Measurements from ENCODE around the gene RHOA.

The RHOA gene

DNA sequence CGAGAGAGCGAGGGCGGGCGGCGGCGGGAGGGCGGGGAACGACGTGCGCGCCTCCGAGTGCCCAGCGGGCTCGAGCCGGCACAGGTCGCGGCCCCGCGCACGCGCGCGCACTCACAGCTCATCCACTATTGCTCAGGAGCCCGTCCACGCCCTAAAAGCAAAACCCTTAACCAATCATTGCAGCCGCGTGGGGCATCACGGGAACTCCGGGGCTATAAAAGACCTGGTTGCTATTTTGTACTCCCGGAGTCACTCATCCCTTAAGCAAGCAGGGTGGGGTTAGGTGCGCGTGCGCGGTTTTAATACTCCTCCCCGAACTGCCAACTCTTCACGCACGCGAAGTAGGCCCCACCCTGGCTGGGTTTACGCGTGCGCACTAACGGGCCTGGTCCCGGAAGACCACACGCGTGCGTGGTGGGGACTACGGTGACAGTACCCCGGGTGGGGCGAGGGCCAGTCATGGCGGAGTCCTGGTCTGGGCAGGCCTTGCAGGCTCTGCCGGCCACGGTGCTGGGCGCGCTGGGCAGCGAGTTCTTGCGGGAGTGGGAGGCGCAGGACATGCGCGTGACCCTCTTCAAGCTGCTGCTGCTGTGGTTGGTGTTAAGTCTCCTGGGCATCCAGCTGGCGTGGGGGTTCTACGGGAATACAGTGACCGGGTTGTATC is at the start of gene RHOA, which contains the start of gene TCTA:
TSS of gene RHOA (minus strand) at position 9 of the 664 bp plus-strand sequence. CDS start 36,387 bp downstream, outside the sequence.
TSS of gene TCTA (plus strand) at position 456 of the 664 bp plus-strand sequence. CDS start at position 460, 4 bp downstream.
- in situ Hi-C loops (cut with MboI; ENCODE audit: low sequenced_read_pairs) = no loop called here

DNA sequence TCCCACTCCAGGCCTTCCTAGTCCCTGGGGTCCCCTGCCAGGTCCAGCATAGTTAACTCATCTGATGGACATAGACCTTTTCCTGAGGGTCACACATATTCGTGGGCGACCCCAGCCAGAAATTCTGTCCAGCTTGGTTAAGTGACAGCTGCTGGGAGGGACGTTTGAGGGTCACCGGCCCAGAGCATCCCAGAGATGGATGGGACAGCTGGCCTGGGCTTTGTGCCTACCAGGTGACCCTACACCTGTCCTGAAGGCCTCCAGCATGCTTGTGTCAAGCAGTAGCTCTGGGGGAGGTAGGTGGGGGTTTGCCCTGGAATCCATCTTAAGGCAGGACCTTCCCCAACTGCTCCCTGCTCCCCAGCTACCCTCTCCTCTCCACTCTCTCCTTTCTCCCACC is 49.2 kb upstream of the RHOA start:
- in situ Hi-C loops (cut with MboI; ENCODE audit: low sequenced_read_pairs) = no loop called here

- in situ Hi-C loops (cut with MboI; ENCODE audit: low sequenced_read_pairs) = no loop called here
Observed at GRCh38 chr3:49460188-49460890, 48.6 kb upstream of the RHOA start.

- in situ Hi-C loops (cut with MboI; ENCODE audit: low sequenced_read_pairs) = loop anchor here (10.0 kb wide), 1 partner anchor 162 kb away; no protein-coding TSS in a partner anchor
Observed at GRCh38 chr3:49456466-49456865, 44.7 kb upstream of the RHOA start.

DNA sequence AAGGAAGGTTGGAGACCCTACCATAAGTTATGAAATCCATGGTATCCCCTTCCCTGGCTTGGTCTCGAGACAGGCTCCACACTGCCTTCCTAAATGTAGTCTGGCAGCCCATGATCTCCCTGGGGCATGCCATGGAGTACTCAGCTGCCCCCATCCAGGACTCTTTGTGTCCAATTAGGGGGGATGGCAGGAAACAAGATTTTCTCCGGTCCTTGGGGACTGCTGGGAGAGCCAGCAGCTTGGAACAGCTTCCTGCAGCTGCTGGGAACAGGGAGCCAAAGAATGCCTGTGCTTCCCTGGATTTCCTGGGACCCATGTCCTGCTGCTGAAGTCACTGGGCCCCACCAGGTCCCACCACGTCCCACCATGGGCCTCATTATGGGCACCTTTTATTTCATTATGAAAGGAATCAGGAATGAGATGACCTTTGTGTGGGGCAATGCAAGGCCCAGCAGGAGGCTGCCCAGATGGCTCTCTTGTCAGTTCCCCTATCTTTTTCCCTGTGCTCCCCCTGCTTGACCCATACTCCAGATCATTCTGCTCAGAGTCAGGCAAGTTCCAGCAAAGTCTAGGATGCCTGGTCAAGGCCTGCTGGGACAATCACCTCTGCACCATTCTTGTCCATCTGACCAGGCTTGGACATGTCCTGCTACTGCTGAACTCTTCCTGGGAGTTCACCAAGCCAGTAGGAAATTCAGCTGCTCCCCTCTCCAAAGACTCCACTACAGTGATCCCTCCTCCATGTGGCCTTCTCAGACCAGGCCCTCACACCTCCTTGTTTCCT is 43.3 kb upstream of the RHOA start:
- in situ Hi-C loops (cut with MboI; ENCODE audit: low sequenced_read_pairs) = loop anchor here (10.0 kb wide), 1 partner anchor 160 kb away; no protein-coding TSS in a partner anchor

DNA sequence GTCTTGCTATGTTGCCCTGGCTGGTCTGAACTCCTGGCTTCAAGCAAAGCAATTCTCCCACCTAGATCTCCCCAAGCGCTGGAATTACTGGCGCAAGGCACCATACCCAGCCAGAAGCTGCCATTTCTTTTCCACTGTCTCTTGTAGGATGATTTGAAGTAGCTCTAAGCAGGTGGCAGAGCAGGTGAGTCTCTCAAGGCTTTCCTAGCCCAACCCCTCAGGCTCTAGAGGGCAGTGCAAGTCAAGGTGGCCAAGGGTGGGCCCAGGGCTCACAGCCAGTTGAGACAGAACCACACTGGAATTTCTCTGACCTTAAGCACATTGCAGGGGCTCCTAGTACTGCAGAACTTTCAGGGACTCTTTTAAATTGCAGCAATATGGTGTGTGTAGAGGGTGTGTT is 42.7 kb upstream of the RHOA start:
- in situ Hi-C loops (cut with MboI; ENCODE audit: low sequenced_read_pairs) = loop anchor here (10.0 kb wide), 1 partner anchor 160 kb away; no protein-coding TSS in a partner anchor

DNA sequence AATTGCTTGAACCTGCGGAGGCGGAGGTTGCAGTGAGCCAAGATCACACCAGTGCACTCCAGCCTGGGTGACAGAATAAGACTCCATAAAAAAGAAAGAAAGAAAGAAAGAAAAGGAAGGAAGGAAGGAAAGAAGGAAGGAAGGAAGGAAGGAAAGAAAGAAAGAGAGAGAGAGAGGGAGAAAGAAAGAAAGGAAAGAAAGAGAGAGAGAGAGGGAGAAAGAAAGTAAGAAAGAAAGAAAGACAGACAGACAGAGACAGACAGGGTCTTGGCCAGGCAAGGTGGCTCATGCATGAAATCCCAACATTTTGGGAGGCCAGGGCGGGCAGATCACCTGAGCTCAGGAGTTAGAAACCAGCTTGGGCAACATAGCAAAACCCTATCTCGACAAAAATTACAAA is 41.8 kb upstream of the RHOA start:
- in situ Hi-C loops (cut with MboI; ENCODE audit: low sequenced_read_pairs) = loop anchor here (10.0 kb wide), 1 partner anchor 159 kb away; no protein-coding TSS in a partner anchor

- in situ Hi-C loops (cut with MboI; ENCODE audit: low sequenced_read_pairs) = loop anchor here (25.0 kb wide), 1 partner anchor 283 kb away; the partner anchor contains the start of genes CCDC71 and KLHDC8B
Observed at GRCh38 chr3:49445391-49445790, 33.6 kb upstream of the RHOA start.

DNA sequence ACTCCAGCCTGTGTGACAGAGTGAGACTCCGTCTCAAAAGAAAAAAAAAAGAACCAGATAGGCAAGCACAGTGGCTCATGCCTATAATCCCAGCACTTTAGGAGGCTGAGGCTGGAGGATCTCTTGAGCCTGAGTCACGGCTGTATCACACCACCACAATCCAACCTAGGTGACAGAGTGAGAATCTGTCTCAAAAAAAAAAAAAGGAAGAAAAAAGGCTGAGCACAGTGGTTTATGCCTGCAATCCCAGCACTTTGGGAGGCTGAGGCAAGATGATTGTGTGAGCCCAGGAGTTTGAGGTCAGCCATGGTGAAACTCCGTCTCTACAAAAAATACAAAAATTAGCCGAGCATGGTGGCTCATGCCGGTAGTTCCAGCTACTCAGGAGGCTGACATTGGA is 23.0 kb upstream of the RHOA start:
- in situ Hi-C loops (cut with MboI; ENCODE audit: low sequenced_read_pairs) = loop anchor here (25.0 kb wide), 1 partner anchor 272 kb away; the partner anchor contains the start of genes CCDC71 and KLHDC8B

DNA sequence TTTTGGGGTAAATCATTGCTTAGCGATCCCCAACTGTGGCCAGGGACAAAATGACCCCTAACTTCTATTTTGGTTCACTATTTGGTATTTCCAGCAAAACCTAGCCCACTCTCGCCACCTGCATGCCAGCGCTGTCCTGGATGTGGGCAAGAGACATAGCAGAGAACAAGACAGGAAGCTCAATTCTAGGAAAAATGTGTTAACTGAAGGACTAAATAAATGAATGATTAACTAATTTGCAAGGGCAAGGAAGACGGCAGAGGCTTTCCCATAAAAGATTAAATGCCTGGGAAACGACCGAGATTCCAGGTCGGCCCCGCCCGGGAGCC is 16.9 kb upstream of the RHOA start:
- in situ Hi-C loops (cut with MboI; ENCODE audit: low sequenced_read_pairs) = loop anchor here (25.0 kb wide), 1 partner anchor 266 kb away; the partner anchor contains the start of genes CCDC71 and KLHDC8B

- in situ Hi-C loops (cut with MboI; ENCODE audit: low sequenced_read_pairs) = loop anchor here (25.0 kb wide), 1 partner anchor 265 kb away; the partner anchor contains the start of genes CCDC71 and KLHDC8B
Observed at GRCh38 chr3:49427586-49427985, 15.8 kb upstream of the RHOA start.

- in situ Hi-C loops (cut with MboI; ENCODE audit: low sequenced_read_pairs) = loop anchor here (25.0 kb wide), 1 partner anchor 263 kb away; the partner anchor contains the start of genes CCDC71 and KLHDC8B
Observed at GRCh38 chr3:49424816-49425215, 13.0 kb upstream of the RHOA start.

DNA sequence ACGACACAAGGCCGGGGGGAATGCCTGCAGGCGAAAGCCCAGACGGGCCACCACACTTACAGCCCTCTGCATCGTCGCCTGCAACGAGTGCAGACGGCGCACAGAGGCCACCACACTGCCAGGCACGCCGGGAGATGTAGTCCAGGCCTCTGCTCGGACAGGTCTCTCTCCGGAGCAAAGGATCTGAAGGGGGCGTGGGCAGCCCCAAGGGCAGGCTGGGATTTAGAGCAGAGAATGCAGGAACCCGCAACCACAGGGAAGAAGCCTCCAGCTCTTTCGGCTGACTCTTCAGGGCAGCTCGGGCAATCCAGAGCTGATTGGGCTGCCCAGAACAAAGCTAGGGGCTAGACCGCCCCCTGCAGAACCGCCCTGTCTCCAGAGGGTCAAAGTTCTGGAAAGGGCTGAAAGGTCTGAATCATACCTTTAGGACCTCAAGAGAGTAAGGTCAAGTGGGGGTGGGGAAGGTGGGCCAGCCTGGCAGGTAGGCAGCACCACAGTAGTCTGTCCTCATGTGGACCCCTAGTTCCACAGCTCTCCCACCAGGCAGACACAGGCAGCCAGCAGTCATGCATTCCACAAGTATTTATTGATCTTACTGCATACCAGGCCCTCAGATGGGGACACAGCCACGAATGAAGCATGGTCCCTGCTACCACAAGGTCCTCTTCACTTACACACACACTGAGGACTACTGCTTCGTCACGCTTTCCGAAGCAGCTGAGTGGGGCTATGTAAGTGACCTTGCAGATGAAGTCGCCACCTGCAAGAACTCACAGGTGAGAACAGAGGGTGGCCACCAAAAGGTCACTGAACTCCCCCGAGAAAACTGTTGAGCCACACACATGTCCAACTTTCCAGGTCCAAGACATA is 10.8 kb upstream of the RHOA start, which contains the start of gene AMT:
TSS of gene AMT (minus strand) at position 95 of the 870 bp plus-strand sequence. CDS start at position 72, 23 bp downstream.
- in situ Hi-C loops (cut with MboI; ENCODE audit: low sequenced_read_pairs) = no loop called here

- in situ Hi-C loops (cut with MboI; ENCODE audit: low sequenced_read_pairs) = no loop called here
Observed at GRCh38 chr3:49421890-49422378, 10.2 kb upstream of the RHOA start.

DNA sequence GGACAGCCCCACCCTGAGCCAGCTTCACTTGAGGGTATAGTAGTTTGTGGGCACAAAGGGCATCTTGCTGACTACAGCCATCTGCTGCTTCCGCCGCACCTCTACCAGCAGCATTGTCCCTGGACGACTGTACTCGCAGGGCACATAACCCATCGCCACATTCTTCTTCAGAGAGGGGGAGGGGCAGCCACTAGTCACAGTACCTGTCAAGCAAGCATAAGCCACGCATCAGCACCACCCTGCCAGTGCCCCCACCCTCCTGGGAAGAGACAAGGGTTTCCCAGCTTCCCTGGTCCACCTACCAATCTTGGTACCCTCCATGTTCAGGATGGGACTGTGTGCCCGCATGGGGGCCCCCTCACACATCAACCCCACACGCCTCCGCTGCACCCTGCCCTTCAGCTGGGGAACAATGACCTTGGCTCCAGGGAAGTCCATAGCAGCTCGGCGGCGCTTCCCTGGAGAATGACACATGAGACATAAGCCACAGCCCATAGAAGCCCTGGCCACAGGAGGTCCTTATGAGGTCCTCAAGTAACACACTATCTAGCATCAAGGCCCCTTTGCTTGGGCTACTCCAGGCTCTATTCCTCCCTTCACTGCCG is 5.8 kb upstream of the RHOA start:
- in situ Hi-C loops (cut with MboI; ENCODE audit: low sequenced_read_pairs) = no loop called here

DNA sequence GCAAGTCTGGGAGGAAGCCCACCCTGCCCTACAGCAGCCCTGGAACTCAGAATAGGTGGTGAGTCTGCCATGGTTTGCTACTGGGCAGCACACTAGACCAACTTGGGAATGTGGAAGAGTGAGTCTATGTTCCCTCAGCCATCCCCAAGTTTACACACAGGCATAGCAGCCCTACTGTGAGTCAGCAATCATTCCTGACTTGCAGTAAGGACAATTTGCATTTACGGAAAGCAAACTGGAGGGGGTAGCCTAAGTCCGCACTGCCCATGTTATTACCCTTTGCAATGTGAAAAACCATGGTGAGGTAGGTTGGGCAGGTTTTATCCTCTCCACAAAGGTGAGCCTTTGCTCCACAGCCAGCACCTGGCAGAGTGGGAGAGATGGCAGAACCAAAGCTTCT is 5.1 kb upstream of the RHOA start:
- in situ Hi-C loops (cut with MboI; ENCODE audit: low sequenced_read_pairs) = no loop called here

DNA sequence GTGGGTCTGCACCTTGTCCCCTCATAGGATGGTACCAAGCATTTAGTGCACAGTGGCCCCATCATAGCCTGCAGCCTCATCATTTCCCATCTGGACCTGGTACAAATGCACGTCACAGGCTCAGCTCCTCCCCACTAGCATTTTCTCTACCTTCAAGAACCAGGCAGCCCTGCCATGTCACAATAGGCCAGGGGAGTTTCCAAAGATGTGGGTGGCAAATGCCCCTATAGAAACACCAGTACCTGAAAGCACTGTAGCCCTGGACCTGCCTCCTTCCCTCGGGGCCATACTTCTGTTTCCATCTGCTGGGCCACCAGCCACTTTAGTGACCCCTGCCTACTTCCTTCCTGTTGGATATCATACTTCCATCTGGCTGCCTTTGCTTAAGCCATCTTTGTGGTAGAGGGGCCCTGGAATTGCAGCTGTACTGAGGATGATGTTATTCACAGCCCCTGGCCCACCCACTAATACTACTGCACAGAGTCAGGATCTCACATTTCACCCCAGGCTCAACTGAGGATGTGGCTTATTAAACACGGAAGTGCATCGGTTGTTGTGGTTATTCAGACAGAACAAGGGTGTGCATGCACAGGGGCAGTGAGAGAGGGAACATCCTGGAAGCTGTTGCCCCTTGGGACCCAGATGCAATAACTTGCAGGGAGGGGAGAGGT is 4.3 kb upstream of the RHOA start:
- in situ Hi-C loops (cut with MboI; ENCODE audit: low sequenced_read_pairs) = no loop called here

DNA sequence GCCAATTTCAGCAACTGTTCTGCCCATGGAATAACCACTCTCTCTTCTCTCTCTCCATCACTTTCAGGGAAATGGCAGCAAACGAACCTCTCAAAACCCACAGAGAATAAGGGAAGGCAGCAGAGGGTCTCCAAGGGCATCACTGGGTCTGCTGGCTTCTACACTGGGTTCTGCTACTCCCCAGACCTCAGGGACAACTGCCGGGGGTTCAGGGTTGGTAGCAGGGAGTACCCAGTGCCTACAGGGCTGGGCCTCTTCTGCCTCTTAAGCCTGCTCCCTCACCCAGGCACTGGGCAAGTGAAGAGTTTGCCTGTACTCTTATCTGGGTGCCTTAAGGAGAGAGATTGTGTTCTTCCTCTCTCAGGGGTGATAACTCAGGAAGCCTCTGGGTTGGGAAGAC is 3.0 kb upstream of the RHOA start:
- in situ Hi-C loops (cut with MboI; ENCODE audit: low sequenced_read_pairs) = no loop called here

DNA sequence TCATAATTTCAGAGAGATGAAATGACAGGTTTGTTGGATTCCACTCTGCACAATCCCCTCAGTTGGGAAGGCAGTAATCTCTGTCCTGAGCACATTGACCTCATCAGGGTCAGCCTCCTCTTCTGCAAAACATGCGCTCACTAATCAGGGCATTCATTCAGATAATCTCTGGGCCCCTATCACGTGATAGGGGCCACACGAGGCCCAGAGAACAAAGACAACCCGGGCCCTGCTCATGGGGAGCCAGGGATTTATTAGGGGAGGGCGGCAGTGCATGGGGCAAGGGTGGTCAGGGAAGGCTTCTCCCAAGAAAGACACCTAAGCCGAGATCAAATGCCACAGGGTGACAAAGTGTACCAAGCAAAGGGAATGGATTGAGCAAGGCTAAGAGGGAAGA is 1.6 kb upstream of the RHOA start:
- in situ Hi-C loops (cut with MboI; ENCODE audit: low sequenced_read_pairs) = no loop called here
